OCI-LY3 (cell line): ENCODE measurements around the gene COG6.

Source experiments
- CTCF ChIP-seq: fragments of 200-600, 300-600 bp; sonication (generic); IDR thresholded peaks from 2 replicates; pipeline ENCODE4 v1.5.1; 2014; ENCODE audit warnings: antibody characterized with exemption, low read length, low read depth
- EZH2phosphoT487 ChIP-seq: fragments of 200-600 bp; shearing (Covaris generic); IDR thresholded peaks from 2 replicates; pipeline ENCODE4 v1.6.1; 2018; ENCODE audit warnings: antibody characterized with exemption, mixed run types, low read depth

DNA sequence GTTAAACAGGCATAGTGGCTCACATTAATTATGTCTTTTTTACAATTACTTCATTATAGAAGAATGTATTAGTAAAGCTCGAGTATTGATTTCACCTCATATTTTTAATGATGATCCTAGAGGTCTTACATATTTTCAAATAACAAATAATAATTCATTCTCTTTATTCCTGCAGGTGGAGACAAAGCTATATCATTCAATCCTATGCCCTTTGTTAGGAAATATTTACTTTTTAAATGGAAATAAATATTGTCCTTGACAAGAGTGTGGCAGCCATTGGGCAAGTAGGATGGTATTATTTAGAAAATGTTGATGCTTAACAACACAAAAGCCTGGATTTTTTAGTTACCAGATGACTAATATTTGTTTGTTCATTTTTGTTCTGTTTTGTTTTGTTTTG lies 127.6 kb downstream of the COG6 start:
- peak; percentile 35; the same call in 1 of the 2 replicates for TF ChIP-seq CTCF
- TF ChIP-seq EZH2phosphoT487 = no peak
